HEK293 (cell line): ENCODE results near the gene SPON1.

Experiments used
- ZNF146 ChIP-seq: fragments of 450-650 bp; formaldehyde crosslinking; IDR thresholded peaks from 2 replicates; pipeline ENCODE4 v1.5.1; 2016; ENCODE audit warnings: missing biosample characterization, missing genetic modification characterization
- ZNF274 ChIP-seq, 2 experiments: fragments of 200-500 bp in 1 of 2; fragments of 450-650 bp in 1 of 2; sonication (Bioruptor generic) in 1 of 2; formaldehyde crosslinking in 1 of 2; IDR thresholded peaks; 2 replicates each; pipeline versions ENCODE4 v1.5.1 to v1.6.1; 2014 to 2016; ENCODE audit warnings: borderline replicate concordance in 1 of 2, inconsistent platforms in 1 of 2, low read length in 1 of 2, missing biosample characterization in 1 of 2, missing genetic modification characterization in 1 of 2
- ZNF302 ChIP-seq: fragments of 450-650 bp; formaldehyde crosslinking; IDR thresholded peaks from 2 replicates; pipeline ENCODE4 v1.5.1; 2016; ENCODE audit warnings: missing biosample characterization, missing genetic modification characterization, low read depth
- TF ChIP-seq, protein P1 (sequence below): fragments of 450-650 bp; formaldehyde crosslinking; IDR thresholded peaks from 2 replicates; pipeline ENCODE4 v1.5.1; 2016; ENCODE audit warnings: missing biosample characterization, missing genetic modification characterization
- TF ChIP-seq, protein P2 (sequence below): fragments of 450-650 bp; IDR thresholded peaks from 2 replicates; pipeline ENCODE4 v1.5.1; 2018; ENCODE audit warnings: missing biosample characterization, mild to moderate bottlenecking, missing genetic modification characterization

DNA sequence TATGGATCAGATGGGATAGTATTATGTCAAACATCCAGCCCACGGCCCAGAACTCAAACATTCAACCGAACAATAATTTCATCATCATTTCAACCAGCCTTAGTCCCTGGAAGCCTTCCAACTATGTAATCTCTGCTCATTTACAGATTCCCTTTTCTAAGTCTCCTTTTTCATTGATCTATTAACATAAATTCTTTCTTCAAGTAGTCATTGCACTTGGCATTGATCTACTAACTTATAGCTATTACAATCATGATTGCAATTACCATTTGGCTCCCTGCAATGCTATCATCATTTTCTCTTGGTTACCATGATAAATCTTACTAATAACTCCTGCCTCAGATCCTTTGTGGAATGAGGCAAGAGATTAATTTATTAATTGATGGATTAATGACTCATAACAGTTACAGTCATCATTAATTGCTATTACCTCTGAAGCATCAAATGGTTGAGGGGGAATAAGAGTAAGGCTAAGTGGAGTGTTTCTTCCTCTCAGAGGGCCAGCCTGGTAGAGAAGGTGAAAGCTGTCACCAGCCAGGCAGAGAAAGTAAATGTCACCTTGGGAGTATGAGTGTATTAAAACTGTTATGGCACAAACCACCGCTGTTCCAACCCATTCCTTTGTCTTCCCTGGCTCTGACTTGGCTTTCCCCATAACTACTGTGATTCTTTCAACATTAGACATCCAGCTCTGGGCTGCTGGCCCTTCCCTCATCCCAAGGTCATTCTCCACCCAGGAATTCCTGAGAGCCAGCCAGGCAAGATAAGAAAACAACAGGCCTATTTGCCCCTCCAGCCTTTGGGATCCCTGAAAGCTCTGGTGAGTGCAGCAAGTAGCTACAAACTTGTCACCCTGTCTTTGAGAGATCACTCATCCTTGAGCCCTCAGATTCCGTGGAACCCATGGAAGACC, 221.8 kb downstream of the SPON1 start:
- TF ChIP-seq ZNF146 (tag by site-specific recombination) (no peak), ZNF302 (no peak), ZNF274 (IDR thresholded peaks at IDR 0.05; ENCODE audit: low read length) (no peak), ZNF274 (tag by site-specific recombination; IDR thresholded peaks at IDR 0.05; ENCODE audit: borderline replicate concordance) (no peak)
- TF ChIP-seq, protein P1, sequence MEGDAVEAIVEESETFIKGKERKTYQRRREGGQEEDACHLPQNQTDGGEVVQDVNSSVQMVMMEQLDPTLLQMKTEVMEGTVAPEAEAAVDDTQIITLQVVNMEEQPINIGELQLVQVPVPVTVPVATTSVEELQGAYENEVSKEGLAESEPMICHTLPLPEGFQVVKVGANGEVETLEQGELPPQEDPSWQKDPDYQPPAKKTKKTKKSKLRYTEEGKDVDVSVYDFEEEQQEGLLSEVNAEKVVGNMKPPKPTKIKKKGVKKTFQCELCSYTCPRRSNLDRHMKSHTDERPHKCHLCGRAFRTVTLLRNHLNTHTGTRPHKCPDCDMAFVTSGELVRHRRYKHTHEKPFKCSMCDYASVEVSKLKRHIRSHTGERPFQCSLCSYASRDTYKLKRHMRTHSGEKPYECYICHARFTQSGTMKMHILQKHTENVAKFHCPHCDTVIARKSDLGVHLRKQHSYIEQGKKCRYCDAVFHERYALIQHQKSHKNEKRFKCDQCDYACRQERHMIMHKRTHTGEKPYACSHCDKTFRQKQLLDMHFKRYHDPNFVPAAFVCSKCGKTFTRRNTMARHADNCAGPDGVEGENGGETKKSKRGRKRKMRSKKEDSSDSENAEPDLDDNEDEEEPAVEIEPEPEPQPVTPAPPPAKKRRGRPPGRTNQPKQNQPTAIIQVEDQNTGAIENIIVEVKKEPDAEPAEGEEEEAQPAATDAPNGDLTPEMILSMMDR (tag by site-specific recombination) = no peak
- TF ChIP-seq, protein P2, sequence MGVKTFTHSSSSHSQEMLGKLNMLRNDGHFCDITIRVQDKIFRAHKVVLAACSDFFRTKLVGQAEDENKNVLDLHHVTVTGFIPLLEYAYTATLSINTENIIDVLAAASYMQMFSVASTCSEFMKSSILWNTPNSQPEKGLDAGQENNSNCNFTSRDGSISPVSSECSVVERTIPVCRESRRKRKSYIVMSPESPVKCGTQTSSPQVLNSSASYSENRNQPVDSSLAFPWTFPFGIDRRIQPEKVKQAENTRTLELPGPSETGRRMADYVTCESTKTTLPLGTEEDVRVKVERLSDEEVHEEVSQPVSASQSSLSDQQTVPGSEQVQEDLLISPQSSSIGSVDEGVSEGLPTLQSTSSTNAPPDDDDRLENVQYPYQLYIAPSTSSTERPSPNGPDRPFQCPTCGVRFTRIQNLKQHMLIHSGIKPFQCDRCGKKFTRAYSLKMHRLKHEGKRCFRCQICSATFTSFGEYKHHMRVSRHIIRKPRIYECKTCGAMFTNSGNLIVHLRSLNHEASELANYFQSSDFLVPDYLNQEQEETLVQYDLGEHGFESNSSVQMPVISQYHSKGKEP (tag by site-specific recombination) = no peak
